ENCODE data around the gene OR51S1.

GRCh38 chr11:4886186-4886585 is 37.2 kb upstream of the OR51S1 start:
- TF ChIP-seq CTCF (conservative IDR thresholded peaks at IDR 0.05; ENCODE audit: low read length) (no peak), EZH2phosphoT487 (IDR thresholded peaks at IDR 0.05; ENCODE audit: borderline replicate concordance, low read depth, low read length) (no peak)
